ENCODE data around the gene DLGAP1. TPM values are rescaled to one million over a fixed set of nuclear protein-coding genes. Genes with fewer than 3 reads are reported as not detected.

DLGAP1 gene
- total RNA-seq, 4 donors from 2014 or later: 2.0 to 4.7 (median 2.1) TPM; not detected in 1

GRCh38 chr18:3875376-3875775 is 579.7 kb downstream of the DLGAP1 start:
- Histone ChIP-seq H3K4me1 (no peaks in the 10 kb centered on the region), H3K27me3 (no peaks in the 10 kb centered on the region), H3K4me3 (no peak overlapping the region), H3K27ac (no peak overlapping the region), H3K36me3 (no peaks in the 10 kb centered on the region), H3K9me3 (no peaks in the 10 kb centered on the region)
- 66% methylated on average over 2 of the region's 2 CpGs for WGBS
- no peak for DNase-seq (ENCODE audit: low spot score in 2 of 2)
- no peak for TF ChIP-seq POLR2AphosphoS5 (IDR thresholded peaks at IDR 0.05)
- TF ChIP-seq POLR2A (IDR thresholded peaks at IDR 0.05): no peak
- no peak for TF ChIP-seq EP300 (IDR thresholded peaks at IDR 0.05)
- TF ChIP-seq CTCF (IDR thresholded peaks at IDR 0.05): no peak

GRCh38 chr18:3874581-3874980 is 580.5 kb downstream of the DLGAP1 start:
- DNase-seq (ENCODE audit: low spot score in 2 of 2): no peak
- Histone ChIP-seq H3K4me3 (no peak overlapping the region), H3K36me3 (no peaks in the 10 kb centered on the region), H3K9me3 (no peaks in the 10 kb centered on the region), H3K27me3 (no peaks in the 10 kb centered on the region), H3K4me1 (no peaks in the 10 kb centered on the region), H3K27ac (no peak overlapping the region)
- TF ChIP-seq EP300 (IDR thresholded peaks at IDR 0.05): no peak
- no peak for TF ChIP-seq POLR2A (IDR thresholded peaks at IDR 0.05)
- no peak for TF ChIP-seq POLR2AphosphoS5 (IDR thresholded peaks at IDR 0.05)
- no peak for TF ChIP-seq CTCF (IDR thresholded peaks at IDR 0.05)
- WGBS: 71% methylated on average over 3 of the region's 3 CpGs

- H3K27me3 ChIP-seq: no peaks in the 10 kb centered on the region
- H3K36me3 ChIP-seq: no peaks in the 10 kb centered on the region
- 30% methylated on average over 7 of the region's 7 CpGs for WGBS
- TF ChIP-seq CTCF (IDR thresholded peaks at IDR 0.05) (no peak), POLR2A (IDR thresholded peaks at IDR 0.05) (no peak), EP300 (IDR thresholded peaks at IDR 0.05) (no peak), POLR2AphosphoS5 (IDR thresholded peaks at IDR 0.05) (no peak)
- no peaks in the 10 kb centered on the region for H3K9me3 ChIP-seq
- no peaks in the 10 kb centered on the region for H3K4me1 ChIP-seq
- peak overlapping the region; percentile 7 for H3K4me3 ChIP-seq
- DNase-seq (ENCODE audit: low spot score in 2 of 2): no peak
- no peak overlapping the region for H3K27ac ChIP-seq
Observed at GRCh38 chr18:3874125-3874524, 581.0 kb downstream of the DLGAP1 start.

GRCh38 chr18:3873698-3874097 is 581.4 kb downstream of the DLGAP1 start:
- DNase-seq (ENCODE audit: low spot score in 2 of 2): no peak
- Histone ChIP-seq H3K9me3 (no peaks in the 10 kb centered on the region), H3K27me3 (no peaks in the 10 kb centered on the region), H3K36me3 (no peaks in the 10 kb centered on the region), H3K4me3 (peak overlapping the region; percentile 7), H3K27ac (no peak overlapping the region), H3K4me1 (no peaks in the 10 kb centered on the region)
- TF ChIP-seq EP300 (IDR thresholded peaks at IDR 0.05) (no peak), POLR2AphosphoS5 (IDR thresholded peaks at IDR 0.05) (no peak), POLR2A (IDR thresholded peaks at IDR 0.05) (no peak), CTCF (IDR thresholded peaks at IDR 0.05) (no peak)
- WGBS: 63% methylated on average over 1 of the region's 1 CpG

GRCh38 chr18:3873211-3873610 is 581.9 kb downstream of the DLGAP1 start:
- Histone ChIP-seq H3K27ac (no peak overlapping the region), H3K36me3 (no peaks in the 10 kb centered on the region), H3K9me3 (no peaks in the 10 kb centered on the region), H3K4me3 (no peak overlapping the region), H3K27me3 (no peaks in the 10 kb centered on the region), H3K4me1 (no peaks in the 10 kb centered on the region)
- no peak for DNase-seq (ENCODE audit: low spot score in 2 of 2)
- TF ChIP-seq POLR2AphosphoS5 (IDR thresholded peaks at IDR 0.05) (no peak), CTCF (IDR thresholded peaks at IDR 0.05) (no peak)
